ENCODE data around the gene TENM4.

Gene TENM4

DNA sequence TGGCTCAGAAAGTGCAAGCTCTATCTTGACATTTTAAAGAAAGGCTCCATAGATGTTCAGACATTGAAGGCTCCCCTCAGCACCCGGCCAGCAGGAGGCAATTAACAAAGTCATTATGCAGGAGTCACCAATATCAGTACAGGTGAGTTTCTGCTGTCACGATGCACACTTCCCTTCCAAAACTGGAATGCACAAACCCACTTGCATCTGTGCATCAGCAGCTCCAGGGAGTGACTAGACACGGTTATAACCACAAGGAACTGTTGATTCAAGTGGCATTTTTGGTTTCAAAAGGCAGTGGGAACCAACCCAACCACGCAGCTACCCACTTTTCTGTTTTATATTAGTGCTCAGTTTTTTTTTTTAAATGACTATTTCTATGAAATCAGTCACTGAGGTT, 572.3 kb downstream of the TENM4 start:
- no peak for TF ChIP-seq TAF1 (IDR thresholded peaks at IDR 0.05; ENCODE audit: borderline replicate concordance, insufficient read depth, low read length)
- no peak for TF ChIP-seq SIN3A (IDR thresholded peaks at IDR 0.05; ENCODE audit: borderline replicate concordance, insufficient read depth, low read length)
- no peak for TF ChIP-seq POLR2AphosphoS5 (IDR thresholded peaks at IDR 0.05; ENCODE audit: low read depth, low read length)
- no peak for TF ChIP-seq FOXP2 (optimal IDR thresholded peaks at IDR 0.05; ENCODE audit: borderline replicate concordance, extremely low read depth, extremely low read length, insufficient read depth)
- TF ChIP-seq, protein P1, sequence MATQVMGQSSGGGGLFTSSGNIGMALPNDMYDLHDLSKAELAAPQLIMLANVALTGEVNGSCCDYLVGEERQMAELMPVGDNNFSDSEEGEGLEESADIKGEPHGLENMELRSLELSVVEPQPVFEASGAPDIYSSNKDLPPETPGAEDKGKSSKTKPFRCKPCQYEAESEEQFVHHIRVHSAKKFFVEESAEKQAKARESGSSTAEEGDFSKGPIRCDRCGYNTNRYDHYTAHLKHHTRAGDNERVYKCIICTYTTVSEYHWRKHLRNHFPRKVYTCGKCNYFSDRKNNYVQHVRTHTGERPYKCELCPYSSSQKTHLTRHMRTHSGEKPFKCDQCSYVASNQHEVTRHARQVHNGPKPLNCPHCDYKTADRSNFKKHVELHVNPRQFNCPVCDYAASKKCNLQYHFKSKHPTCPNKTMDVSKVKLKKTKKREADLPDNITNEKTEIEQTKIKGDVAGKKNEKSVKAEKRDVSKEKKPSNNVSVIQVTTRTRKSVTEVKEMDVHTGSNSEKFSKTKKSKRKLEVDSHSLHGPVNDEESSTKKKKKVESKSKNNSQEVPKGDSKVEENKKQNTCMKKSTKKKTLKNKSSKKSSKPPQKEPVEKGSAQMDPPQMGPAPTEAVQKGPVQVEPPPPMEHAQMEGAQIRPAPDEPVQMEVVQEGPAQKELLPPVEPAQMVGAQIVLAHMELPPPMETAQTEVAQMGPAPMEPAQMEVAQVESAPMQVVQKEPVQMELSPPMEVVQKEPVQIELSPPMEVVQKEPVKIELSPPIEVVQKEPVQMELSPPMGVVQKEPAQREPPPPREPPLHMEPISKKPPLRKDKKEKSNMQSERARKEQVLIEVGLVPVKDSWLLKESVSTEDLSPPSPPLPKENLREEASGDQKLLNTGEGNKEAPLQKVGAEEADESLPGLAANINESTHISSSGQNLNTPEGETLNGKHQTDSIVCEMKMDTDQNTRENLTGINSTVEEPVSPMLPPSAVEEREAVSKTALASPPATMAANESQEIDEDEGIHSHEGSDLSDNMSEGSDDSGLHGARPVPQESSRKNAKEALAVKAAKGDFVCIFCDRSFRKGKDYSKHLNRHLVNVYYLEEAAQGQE (IDR thresholded peaks at IDR 0.05; ENCODE audit: insufficient read depth in 1 of 2, low read depth in 2 of 2, low read length in 2 of 2) = no peak

GRCh38 chr11:78860720-78861422, 580.0 kb downstream of the TENM4 start:
- no peak for TF ChIP-seq FOXP2 (optimal IDR thresholded peaks at IDR 0.05; ENCODE audit: borderline replicate concordance, extremely low read depth, extremely low read length, insufficient read depth)
- TF ChIP-seq, protein P1 (IDR thresholded peaks at IDR 0.05; ENCODE audit: insufficient read depth in 1 of 2, low read depth in 2 of 2, low read length in 2 of 2) = peak; percentile 94 to 100
- peak; percentile 87; the same call in 1 of the 2 replicates for TF ChIP-seq SIN3A (IDR thresholded peaks at IDR 0.05; ENCODE audit: borderline replicate concordance, insufficient read depth, low read length)

GRCh38 chr11:78857688-78858087, 583.1 kb downstream of the TENM4 start:
- TF ChIP-seq POLR2AphosphoS5 (IDR thresholded peaks at IDR 0.05; ENCODE audit: low read depth, low read length) (no peak), SIN3A (IDR thresholded peaks at IDR 0.05; ENCODE audit: borderline replicate concordance, insufficient read depth, low read length) (no peak), TAF1 (IDR thresholded peaks at IDR 0.05; ENCODE audit: borderline replicate concordance, insufficient read depth, low read length) (no peak), FOXP2 (optimal IDR thresholded peaks at IDR 0.05; ENCODE audit: borderline replicate concordance, extremely low read depth, extremely low read length, insufficient read depth) (no peak)
- TF ChIP-seq, protein P1 (IDR thresholded peaks at IDR 0.05; ENCODE audit: insufficient read depth in 1 of 2, low read depth in 2 of 2, low read length in 2 of 2) = no peak

GRCh38 chr11:78856211-78856610, 584.6 kb downstream of the TENM4 start:
- TF ChIP-seq SIN3A (IDR thresholded peaks at IDR 0.05; ENCODE audit: borderline replicate concordance, insufficient read depth, low read length) = no peak
- TF ChIP-seq FOXP2 (optimal IDR thresholded peaks at IDR 0.05; ENCODE audit: borderline replicate concordance, extremely low read depth, extremely low read length, insufficient read depth) = no peak
- TF ChIP-seq POLR2AphosphoS5 (IDR thresholded peaks at IDR 0.05; ENCODE audit: low read depth, low read length) = no peak
- TF ChIP-seq, protein P1 (IDR thresholded peaks at IDR 0.05; ENCODE audit: insufficient read depth in 1 of 2, low read depth in 2 of 2, low read length in 2 of 2) = no peak
- no peak for TF ChIP-seq TAF1 (IDR thresholded peaks at IDR 0.05; ENCODE audit: borderline replicate concordance, insufficient read depth, low read length)
